ENCODE results near the gene SRF.

- TF ChIP-seq POLR2AphosphoS5 (IDR thresholded peaks at IDR 0.05; ENCODE audit: low read depth, low read length) (no peak), SIN3A (IDR thresholded peaks at IDR 0.05; ENCODE audit: borderline replicate concordance, insufficient read depth, low read length) (no peak), TAF1 (IDR thresholded peaks at IDR 0.05; ENCODE audit: borderline replicate concordance, insufficient read depth, low read length) (no peak)
These were observed 46.6 kb upstream of the SRF start for GRCh38 chr6:43124481-43124880.
